Lung (tissue), 12 donors: ENCODE data around the gene SNCAIP. TPM values are rescaled to one million over a fixed set of nuclear protein-coding genes. Genes with fewer than 3 reads are reported as not detected.

Experiments
- ATAC-seq: fragments of 200-7000 bp; cut with Tn5 transposase; one replicate; pipeline ENCODE4 v1.9.1; 2020; ENCODE audit warnings: moderate number of reproducible peaks; ENCODE audit not compliant: insufficient read depth, low FRiP score
- DNase-seq, 3 donors: peaks; one replicate each; pipeline ENCODE4 v3.0.0-alpha.2; 2013 to 2017
- H3K27ac ChIP-seq, 2 donors: one replicate each; pipeline ENCODE4 v1.5.1; 2013; ENCODE audit warnings: mild to moderate bottlenecking in 2 of 2, moderate library complexity in 2 of 2, control low read depth in 1 of 2, inconsistent platforms in 1 of 2, low read depth in 1 of 2, low read length in 1 of 2
- H3K27me3 ChIP-seq, 3 donors: one replicate each; pipeline ENCODE4 v1.5.1; 2013; ENCODE audit warnings: low read length in 2 of 3; ENCODE audit not compliant: control insufficient read depth in 3 of 3, insufficient read depth in 3 of 3
- H3K36me3 ChIP-seq, 4 donors: one replicate each; pipeline ENCODE4 v1.5.1; 2013; ENCODE audit warnings: low read length in 4 of 4, mild to moderate bottlenecking in 1 of 4, moderate library complexity in 1 of 4; ENCODE audit not compliant: control insufficient read depth in 4 of 4, insufficient read depth in 4 of 4
- H3K4me1 ChIP-seq, 5 donors: one replicate each; pipeline ENCODE4 v1.5.1; 2013; ENCODE audit warnings: low read length in 5 of 5, mild to moderate bottlenecking in 2 of 5, moderate library complexity in 1 of 5; ENCODE audit not compliant: control insufficient read depth in 5 of 5, insufficient read depth in 5 of 5
- H3K4me3 ChIP-seq: one replicate; pipeline ENCODE4 v1.5.1; 2013; ENCODE audit warnings: mild to moderate bottlenecking, control low read depth, moderate library complexity
- H3K9ac ChIP-seq, 2 donors: one replicate each; pipeline ENCODE4 v1.5.1; 2013; ENCODE audit warnings: low read length in 2 of 2, control low read depth in 1 of 2; ENCODE audit not compliant: insufficient read depth in 1 of 2
- H3K9me3 ChIP-seq, 4 donors: one replicate each; pipeline ENCODE4 v1.5.1; 2013; ENCODE audit warnings: low read length in 3 of 4, mild to moderate bottlenecking in 1 of 4, moderate library complexity in 1 of 4; ENCODE audit not compliant: control insufficient read depth in 4 of 4, insufficient read depth in 3 of 4
- CTCF ChIP-seq: IDR thresholded peaks from 2 replicates; pipeline ENCODE4 v1.5.1; 2012; ENCODE audit warnings: mild to moderate bottlenecking; ENCODE audit errors: control extremely low read depth, extremely low read depth
- WGBS, 2 donors: extraction: QIAGEN DNeasy Blood & Tissue Kit; methylation state at CpG; one replicate each; pipeline ENCODE4 v1.1.7; 2013; 5-methylcytosine and 5-hydroxymethylcytosine counted together
- polyA plus RNA-seq, 2 donors: library from polyadenylated mRNA; stranded (reverse); fragments of 200-250 nt; gene quantifications; one replicate each; pipeline ENCODE4 v1.2.1, GENCODE V29; 2013
- total RNA-seq, 2 donors: library from RNA; depleted of rRNA in 1 of 2; stranded (reverse); fragments of >200 nt in 1 of 2; gene quantifications; one replicate each; pipeline ENCODE4 v1.2.1, GENCODE V29; 2014 to 2021
- donor health status: control.
- donor health status: control.
- donor health status: Bipolar disorder and iron deficiency.
- donor health status: healthy.
- donor health status: DM: yes; HTN: yes; CAD: no.

The SNCAIP gene
- total and polyA plus RNA-seq, 4 donors = 1.4 to 25.7 (median 4.7) TPM

- Histone ChIP-seq H3K4me1 (peaks cover 0 to 16% (median 0%) of the 10 kb centered on the region in 5 donors), H3K9ac (no peak overlapping the region), H3K36me3 (no peaks in the 10 kb centered on the region), H3K4me3 (no peak overlapping the region), H3K27ac (no peak overlapping the region), H3K27me3 (no peaks in the 10 kb centered on the region), H3K9me3 (no peaks in the 10 kb centered on the region)
- WGBS, 2 donors = 47 to 55% methylated on average over 1 of the region's 1 CpG
- DNase-seq = no peak
- no peak for ATAC-seq
- TF ChIP-seq CTCF = no peak
These were observed 96.7 kb downstream of the SNCAIP start for GRCh38 chr5:122408592-122409224.

- no peak for TF ChIP-seq CTCF
These were observed 100.9 kb downstream of the SNCAIP start for GRCh38 chr5:122412966-122413365.

GRCh38 chr5:122413722-122414121 lies 101.7 kb downstream of the SNCAIP start:
- 47 to 78% methylated on average over 3 of the region's 3 CpGs for WGBS, 2 donors
- Histone ChIP-seq H3K4me3 (no peak overlapping the region), H3K4me1 (peaks cover 0 to 22% (median 0%) of the 10 kb centered on the region in 5 donors), H3K27ac (no peak overlapping the region), H3K9ac (no peak overlapping the region), H3K27me3 (no peaks in the 10 kb centered on the region), H3K9me3 (no peaks in the 10 kb centered on the region), H3K36me3 (no peaks in the 10 kb centered on the region)
- DNase-seq = no peak
- no peak for ATAC-seq
- TF ChIP-seq CTCF = no peak

More at GRCh38 chr5:122412966-122413365, 100.9 kb downstream of the SNCAIP start:
- Histone ChIP-seq H3K36me3 (no peaks in the 10 kb centered on the region), H3K9ac (no peak overlapping the region), H3K27ac (no peak overlapping the region), H3K4me3 (no peak overlapping the region), H3K9me3 (no peaks in the 10 kb centered on the region), H3K4me1 (peaks cover 0 to 22% (median 0%) of the 10 kb centered on the region in 5 donors), H3K27me3 (no peaks in the 10 kb centered on the region)
- DNase-seq = no peak
- ATAC-seq = no peak
